Mammary epithelial cell (primary cell): ENCODE data around the gene HYAL2.

ENCODE experiments used
- EZH2 ChIP-seq: IDR thresholded peaks from 2 replicates; pipeline ENCODE4 v1.6.1; 2012; ENCODE audit warnings: low read length, inconsistent platforms, borderline replicate concordance
- TF ChIP-seq, protein P1 (sequence below), 2 donors: IDR thresholded peaks in 1 of 2; conservative IDR thresholded peaks in 1 of 2; 2 replicates each; pipeline ENCODE4 v1.5.1; 2011 to 2012; ENCODE audit warnings: inconsistent platforms in 2 of 2, low read length in 2 of 2, mild to moderate bottlenecking in 2 of 2, control low read depth in 1 of 2, low read depth in 1 of 2; ENCODE audit not compliant: insufficient read depth in 1 of 2; ENCODE audit errors: extremely low read depth in 1 of 2

DNA sequence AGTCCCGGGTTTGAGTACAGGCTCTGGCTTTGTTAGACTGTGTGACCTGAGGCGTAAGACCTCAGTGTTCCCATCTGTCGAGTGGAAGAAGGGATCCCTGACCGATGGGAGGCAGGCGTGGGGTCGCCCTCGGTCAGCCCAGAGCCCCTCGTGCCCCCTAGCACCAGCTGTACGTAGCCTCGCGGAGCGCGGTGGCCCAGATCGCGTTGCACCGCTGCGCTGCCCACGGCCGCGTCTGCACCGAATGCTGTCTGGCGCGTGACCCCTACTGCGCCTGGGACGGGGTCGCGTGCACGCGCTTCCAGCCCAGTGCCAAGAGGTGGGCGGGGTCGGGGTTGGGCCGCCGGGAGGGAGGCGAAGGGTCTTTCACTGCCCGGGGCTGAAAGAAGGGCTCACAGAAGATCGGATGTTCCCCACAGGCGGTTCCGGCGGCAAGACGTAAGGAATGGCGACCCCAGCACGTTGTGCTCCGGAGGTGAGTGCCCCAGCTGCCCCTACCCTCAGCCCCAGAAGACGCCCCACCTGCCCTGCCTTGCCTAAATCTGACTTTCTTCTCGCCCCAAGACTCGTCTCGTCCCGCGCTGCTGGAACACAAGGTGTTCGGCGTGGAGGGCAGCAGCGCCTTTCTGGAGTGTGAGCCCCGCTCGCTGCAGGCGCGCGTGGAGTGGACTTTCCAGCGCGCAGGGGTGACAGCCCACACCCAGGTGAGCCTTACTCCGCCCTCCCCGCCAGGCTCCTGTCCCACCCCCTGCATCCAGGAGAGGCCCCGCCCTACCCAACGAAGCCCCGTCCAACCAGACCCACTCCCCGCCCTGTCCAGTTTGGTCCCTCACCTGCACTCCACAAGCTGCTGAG is 47.2 kb downstream of the HYAL2 start:
- TF ChIP-seq, protein P1, sequence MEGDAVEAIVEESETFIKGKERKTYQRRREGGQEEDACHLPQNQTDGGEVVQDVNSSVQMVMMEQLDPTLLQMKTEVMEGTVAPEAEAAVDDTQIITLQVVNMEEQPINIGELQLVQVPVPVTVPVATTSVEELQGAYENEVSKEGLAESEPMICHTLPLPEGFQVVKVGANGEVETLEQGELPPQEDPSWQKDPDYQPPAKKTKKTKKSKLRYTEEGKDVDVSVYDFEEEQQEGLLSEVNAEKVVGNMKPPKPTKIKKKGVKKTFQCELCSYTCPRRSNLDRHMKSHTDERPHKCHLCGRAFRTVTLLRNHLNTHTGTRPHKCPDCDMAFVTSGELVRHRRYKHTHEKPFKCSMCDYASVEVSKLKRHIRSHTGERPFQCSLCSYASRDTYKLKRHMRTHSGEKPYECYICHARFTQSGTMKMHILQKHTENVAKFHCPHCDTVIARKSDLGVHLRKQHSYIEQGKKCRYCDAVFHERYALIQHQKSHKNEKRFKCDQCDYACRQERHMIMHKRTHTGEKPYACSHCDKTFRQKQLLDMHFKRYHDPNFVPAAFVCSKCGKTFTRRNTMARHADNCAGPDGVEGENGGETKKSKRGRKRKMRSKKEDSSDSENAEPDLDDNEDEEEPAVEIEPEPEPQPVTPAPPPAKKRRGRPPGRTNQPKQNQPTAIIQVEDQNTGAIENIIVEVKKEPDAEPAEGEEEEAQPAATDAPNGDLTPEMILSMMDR (conservative IDR thresholded peaks at IDR 0.05 in 1 of 2, IDR thresholded peaks at IDR 0.05 in 1 of 2; ENCODE audit: extremely low read depth in 1 of 2, insufficient read depth in 1 of 2, low read depth in 1 of 2, low read length in 2 of 2): no peak
- no peak for TF ChIP-seq EZH2
